Adipocyte (in vitro differentiated cells): ENCODE measurements around the gene PCDHA5.

ENCODE experiments used
- DNase-seq: peaks from one replicate; pipeline ENCODE4 v3.0.0-alpha.2; 2015; ENCODE audit warnings: low read depth
- H3K27me3 ChIP-seq: replicated peaks from 2 replicates; pipeline ENCODE4 v1.7.0; 2013; ENCODE audit warnings: mild to moderate bottlenecking, low read length, moderate library complexity; ENCODE audit not compliant: control insufficient read depth, insufficient read depth
- H3K36me3 ChIP-seq: 2 replicates; pipeline ENCODE4 v1.7.0; 2013; ENCODE audit warnings: low read length, mild to moderate bottlenecking, moderate library complexity; ENCODE audit not compliant: control insufficient read depth, insufficient read depth, severe bottlenecking
- H3K4me1 ChIP-seq: 2 replicates; pipeline ENCODE4 v1.7.0; 2013; ENCODE audit warnings: mild to moderate bottlenecking, low read length, moderate library complexity; ENCODE audit not compliant: control insufficient read depth, insufficient read depth
- H3K4me3 ChIP-seq: 2 replicates; pipeline ENCODE4 v1.7.0; 2013; ENCODE audit warnings: mild to moderate bottlenecking, low read length, moderate library complexity
- H3K9ac ChIP-seq: 2 replicates; pipeline ENCODE4 v1.7.0; 2013; ENCODE audit warnings: mild to moderate bottlenecking, low read length, moderate library complexity
- H3K9me3 ChIP-seq: 2 replicates; pipeline ENCODE4 v1.7.0; 2013; ENCODE audit warnings: mild to moderate bottlenecking, low read length, moderate library complexity; ENCODE audit not compliant: control insufficient read depth

The PCDHA5 gene

GRCh38 chr5:140870221-140871201 lies 49.1 kb downstream of the PCDHA5 start:
- Histone ChIP-seq H3K27me3 (no peaks in the 10 kb centered on the region), H3K36me3 (no peaks in the 10 kb centered on the region), H3K9ac (no peak overlapping the region), H3K4me1 (no peaks in the 10 kb centered on the region), H3K4me3 (no peak overlapping the region), H3K9me3 (peaks cover 22% of the 10 kb centered on the region)
- no peak for DNase-seq
